Lung (tissue), 12 donors: ENCODE results near the gene SAFB. TPM values are rescaled to one million over a fixed set of nuclear protein-coding genes. Genes with fewer than 3 reads are reported as not detected.

Experiments
- ATAC-seq: fragments of 200-7000 bp; cut with Tn5 transposase; one replicate; pipeline ENCODE4 v1.9.1; 2020; ENCODE audit warnings: moderate number of reproducible peaks; ENCODE audit not compliant: insufficient read depth, low FRiP score
- DNase-seq, 3 donors: peaks; one replicate each; pipeline ENCODE4 v3.0.0-alpha.2; 2013 to 2017
- H3K27ac ChIP-seq, 2 donors: one replicate each; pipeline ENCODE4 v1.5.1; 2013; ENCODE audit warnings: mild to moderate bottlenecking in 2 of 2, moderate library complexity in 2 of 2, control low read depth in 1 of 2, inconsistent platforms in 1 of 2, low read depth in 1 of 2, low read length in 1 of 2
- H3K27me3 ChIP-seq, 3 donors: one replicate each; pipeline ENCODE4 v1.5.1; 2013; ENCODE audit warnings: low read length in 2 of 3; ENCODE audit not compliant: control insufficient read depth in 3 of 3, insufficient read depth in 3 of 3
- H3K36me3 ChIP-seq, 4 donors: one replicate each; pipeline ENCODE4 v1.5.1; 2013; ENCODE audit warnings: low read length in 4 of 4, mild to moderate bottlenecking in 1 of 4, moderate library complexity in 1 of 4; ENCODE audit not compliant: control insufficient read depth in 4 of 4, insufficient read depth in 4 of 4
- H3K4me1 ChIP-seq, 5 donors: one replicate each; pipeline ENCODE4 v1.5.1; 2013; ENCODE audit warnings: low read length in 5 of 5, mild to moderate bottlenecking in 2 of 5, moderate library complexity in 1 of 5; ENCODE audit not compliant: control insufficient read depth in 5 of 5, insufficient read depth in 5 of 5
- H3K4me3 ChIP-seq: one replicate; pipeline ENCODE4 v1.5.1; 2013; ENCODE audit warnings: mild to moderate bottlenecking, control low read depth, moderate library complexity
- H3K9ac ChIP-seq, 2 donors: one replicate each; pipeline ENCODE4 v1.5.1; 2013; ENCODE audit warnings: low read length in 2 of 2, control low read depth in 1 of 2; ENCODE audit not compliant: insufficient read depth in 1 of 2
- H3K9me3 ChIP-seq, 4 donors: one replicate each; pipeline ENCODE4 v1.5.1; 2013; ENCODE audit warnings: low read length in 3 of 4, mild to moderate bottlenecking in 1 of 4, moderate library complexity in 1 of 4; ENCODE audit not compliant: control insufficient read depth in 4 of 4, insufficient read depth in 3 of 4
- CTCF ChIP-seq: IDR thresholded peaks from 2 replicates; pipeline ENCODE4 v1.5.1; 2012; ENCODE audit warnings: mild to moderate bottlenecking; ENCODE audit errors: control extremely low read depth, extremely low read depth
- WGBS, 2 donors: extraction: QIAGEN DNeasy Blood & Tissue Kit; methylation state at CpG; one replicate each; pipeline ENCODE4 v1.1.7; 2013; 5-methylcytosine and 5-hydroxymethylcytosine counted together
- polyA plus RNA-seq, 2 donors: library from polyadenylated mRNA; stranded (reverse); fragments of 200-250 nt; gene quantifications; one replicate each; pipeline ENCODE4 v1.2.1, GENCODE V29; 2013
- total RNA-seq, 2 donors: library from RNA; depleted of rRNA in 1 of 2; stranded (reverse); fragments of >200 nt in 1 of 2; gene quantifications; one replicate each; pipeline ENCODE4 v1.2.1, GENCODE V29; 2014 to 2021
- donor health status: control.
- donor health status: control.
- donor health status: Bipolar disorder and iron deficiency.
- donor health status: healthy.
- donor health status: DM: yes; HTN: yes; CAD: no.

The SAFB gene
- total and polyA plus RNA-seq, 4 donors: 59.5 to 130 (median 77.7) TPM

GRCh38 chr19:5627395-5627904 lies 4.6 kb downstream of the SAFB start:
- H3K4me1 ChIP-seq: peaks cover 6 to 44% (median 27%) of the 10 kb centered on the region in 5 donors
- TF ChIP-seq CTCF: no peak
- no peaks in the 10 kb centered on the region for H3K27me3 ChIP-seq
- DNase-seq: peak; percentile 21 to 35 (median 21)
- no peak overlapping the region for H3K4me3 ChIP-seq
- no peaks in the 10 kb centered on the region for H3K9me3 ChIP-seq
- H3K36me3 ChIP-seq: peaks cover 6 to 40% (median 28%) of the 10 kb centered on the region in 4 donors
- peak overlapping the region in 1 of 2 donors; percentile 12 for H3K27ac ChIP-seq
- 25 to 59% methylated on average over 6 of the region's 6 CpGs for WGBS, 2 donors
- H3K9ac ChIP-seq: no peak overlapping the region
- ATAC-seq: no peak

- TF ChIP-seq CTCF: no peak
- Histone ChIP-seq H3K9me3 (no peaks in the 10 kb centered on the region), H3K27ac (no peak overlapping the region), H3K27me3 (peaks cover 0 to 2% (median 0%) of the 10 kb centered on the region in 3 donors), H3K9ac (no peak overlapping the region), H3K36me3 (peaks cover 6 to 44% (median 26%) of the 10 kb centered on the region in 4 donors), H3K4me1 (peaks cover 7 to 44% (median 35%) of the 10 kb centered on the region in 5 donors), H3K4me3 (no peak overlapping the region)
- DNase-seq (no peak), ATAC-seq (no peak)
- 75 to 79% methylated on average over 1 of the region's 1 CpG for WGBS, 2 donors
Observed at GRCh38 chr19:5628461-5628860, 5.6 kb downstream of the SAFB start.

- Histone ChIP-seq H3K27me3 (peaks cover 0 to 2% (median 0%) of the 10 kb centered on the region in 3 donors), H3K4me1 (peaks cover 7 to 44% (median 35%) of the 10 kb centered on the region in 5 donors), H3K4me3 (no peak overlapping the region), H3K36me3 (peaks cover 6 to 44% (median 25%) of the 10 kb centered on the region in 4 donors), H3K9me3 (no peaks in the 10 kb centered on the region), H3K9ac (no peak overlapping the region), H3K27ac (no peak overlapping the region)
- no peak for DNase-seq
- no peak for ATAC-seq
- WGBS, 2 donors: 46 to 70% methylated on average over 9 of the region's 9 CpGs
- TF ChIP-seq CTCF: no peak
Observed at GRCh38 chr19:5628919-5629481, 6.1 kb downstream of the SAFB start.
